ENCODE measurements around the gene VAX1. TPM values are rescaled to one million over a fixed set of nuclear protein-coding genes. Genes with fewer than 3 reads are reported as not detected.
A peak's percentile ranks its signal among the peaks of the same experiment; 100 is the strongest.

The VAX1 gene
- total RNA-seq, 2 experiments from 2014 or later, result not detected

GRCh38 chr10:117112220-117112619, 25.9 kb downstream of the VAX1 start:
- CTCF ChIA-PET (ENCODE audit: unreplicated experiment), result no interaction called here

GRCh38 chr10:117107238-117107637, 30.8 kb downstream of the VAX1 start:
- H2AFZ ChIP-seq (ENCODE audit: low read length), result no peak overlapping the region
- no peaks in the 10 kb centered on the region for H4K20me1 ChIP-seq (ENCODE audit: insufficient read depth, low read length)
- H3K79me2 ChIP-seq (ENCODE audit: insufficient read depth, low read depth, low read length), result no peaks in the 10 kb centered on the region
- POLR2A ChIA-PET, result interaction anchor here (1.0 kb wide), 1 partner anchor 1307 kb away, joined by 3 read pairs; no protein-coding TSS in a partner anchor
- H3K4me3 ChIP-seq (ENCODE audit: low read depth, low read length, poor library complexity, severe bottlenecking), result no peak overlapping the region
- TF ChIP-seq CTCF (conservative IDR thresholded peaks at IDR 0.05; ENCODE audit: low read length), result no peak
- TF ChIP-seq EZH2phosphoT487 (IDR thresholded peaks at IDR 0.05; ENCODE audit: borderline replicate concordance, low read depth, low read length), result no peak
- H3K4me2 ChIP-seq (ENCODE audit: low read length), result no peak overlapping the region
- H3K4me1 ChIP-seq (ENCODE audit: insufficient read depth, low read length, poor library complexity, severe bottlenecking), result no peaks in the 10 kb centered on the region
- intact Hi-C loops (cut with micrococcal nuclease; ENCODE audit: unreplicated experiment), result no loop called here
- H3K9me2 ChIP-seq (ENCODE audit: insufficient read depth, low read length), result no peaks in the 10 kb centered on the region
- no peaks in the 10 kb centered on the region for H3K9me3 ChIP-seq (ENCODE audit: low read length)
- H3K27ac ChIP-seq (ENCODE audit: low read depth, low read length, poor library complexity, severe bottlenecking), result no peak overlapping the region
- CTCF ChIA-PET (ENCODE audit: unreplicated experiment), result no interaction called here
- DNase-seq (ENCODE audit: low spot score), result no peak
- BruUV-seq (replicated peaks), result no TSS peak
- H3K36me3 ChIP-seq (ENCODE audit: insufficient read depth, low read length), result no peaks in the 10 kb centered on the region

More at GRCh38 chr10:117112220-117112619, 25.9 kb downstream of the VAX1 start:
- Histone ChIP-seq H4K20me1 (ENCODE audit: insufficient read depth, low read length) (no peaks in the 10 kb centered on the region), H3K4me2 (ENCODE audit: low read length) (no peak overlapping the region), H3K4me3 (ENCODE audit: low read depth, low read length, poor library complexity, severe bottlenecking) (no peak overlapping the region), H3K9me2 (ENCODE audit: insufficient read depth, low read length) (no peaks in the 10 kb centered on the region), H3K9me3 (ENCODE audit: low read length) (no peaks in the 10 kb centered on the region), H3K27ac (ENCODE audit: low read depth, low read length, poor library complexity, severe bottlenecking) (no peak overlapping the region), H2AFZ (ENCODE audit: low read length) (no peak overlapping the region), H3K36me3 (ENCODE audit: insufficient read depth, low read length) (no peaks in the 10 kb centered on the region), H3K79me2 (ENCODE audit: insufficient read depth, low read depth, low read length) (no peaks in the 10 kb centered on the region), H3K4me1 (ENCODE audit: insufficient read depth, low read length, poor library complexity, severe bottlenecking) (no peaks in the 10 kb centered on the region)
- BruUV-seq (replicated peaks), result no TSS peak
- intact Hi-C loops (cut with micrococcal nuclease; ENCODE audit: unreplicated experiment), result no loop called here
- POLR2A ChIA-PET, result no interaction called here
- peak; percentile 61; the same call in 1 of the 2 replicates for TF ChIP-seq CTCF (conservative IDR thresholded peaks at IDR 0.05; ENCODE audit: low read length)
- no peak for TF ChIP-seq EZH2phosphoT487 (IDR thresholded peaks at IDR 0.05; ENCODE audit: borderline replicate concordance, low read depth, low read length)
- DNase-seq (ENCODE audit: low spot score), result no peak

- DNase-seq (ENCODE audit: low spot score), result no peak
- H3K79me2 ChIP-seq (ENCODE audit: insufficient read depth, low read depth, low read length), result no peaks in the 10 kb centered on the region
- no peaks in the 10 kb centered on the region for H3K9me2 ChIP-seq (ENCODE audit: insufficient read depth, low read length)
- TF ChIP-seq CTCF (conservative IDR thresholded peaks at IDR 0.05; ENCODE audit: low read length), result no peak
- no peak for TF ChIP-seq EZH2phosphoT487 (IDR thresholded peaks at IDR 0.05; ENCODE audit: borderline replicate concordance, low read depth, low read length)
- H4K20me1 ChIP-seq (ENCODE audit: insufficient read depth, low read length), result no peaks in the 10 kb centered on the region
- H3K27ac ChIP-seq (ENCODE audit: low read depth, low read length, poor library complexity, severe bottlenecking), result no peak overlapping the region
- no peak overlapping the region for H2AFZ ChIP-seq (ENCODE audit: low read length)
- H3K4me2 ChIP-seq (ENCODE audit: low read length), result no peak overlapping the region
- no peaks in the 10 kb centered on the region for H3K36me3 ChIP-seq (ENCODE audit: insufficient read depth, low read length)
- no peaks in the 10 kb centered on the region for H3K9me3 ChIP-seq (ENCODE audit: low read length)
- intact Hi-C loops (cut with micrococcal nuclease; ENCODE audit: unreplicated experiment), result no loop called here
- no peaks in the 10 kb centered on the region for H3K4me1 ChIP-seq (ENCODE audit: insufficient read depth, low read length, poor library complexity, severe bottlenecking)
- H3K4me3 ChIP-seq (ENCODE audit: low read depth, low read length, poor library complexity, severe bottlenecking), result no peak overlapping the region
- ChIA-PET POLR2A (no interaction called here), CTCF (ENCODE audit: unreplicated experiment) (no interaction called here)
- BruUV-seq (replicated peaks), result no TSS peak
Observed at GRCh38 chr10:117096599-117097201, 41.4 kb downstream of the VAX1 start.
